Measurements from ENCODE around the gene KANK2. TPM values are rescaled to one million over a fixed set of nuclear protein-coding genes. Genes with fewer than 3 reads are reported as not detected.
A peak's percentile ranks its signal among the peaks of the same experiment; 100 is the strongest.

The KANK2 gene
- total and polyA plus RNA-seq, 2 of the 13 experiments (the other 11 are each of a cell fraction or from before 2014, with no cell fraction given), result 5.7 to 12.9 TPM

GRCh38 chr19:11242864-11243797 lies 45.8 kb upstream of the KANK2 start (continued):
- TF ChIP-seq ZFP91 (CRISPR knock-in tag; IDR thresholded peaks at IDR 0.05; ENCODE audit: borderline replicate concordance) (peak; percentile 59), ZNF564 (CRISPR knock-in tag; IDR thresholded peaks at IDR 0.05) (peak; percentile 98; the same call in 1 of the 2 replicates), PRDM4 (CRISPR knock-in tag; IDR thresholded peaks at IDR 0.05; ENCODE audit: borderline replicate concordance) (no peak), ZBTB40 (IDR thresholded peaks at IDR 0.05) (no peak), ZBTB40 (CRISPR knock-in tag; IDR thresholded peaks at IDR 0.05) (no peak), JUNB (CRISPR knock-in tag; IDR thresholded peaks at IDR 0.05; ENCODE audit: borderline replicate concordance) (no peak), RXRB (CRISPR knock-in tag; IDR thresholded peaks at IDR 0.05; ENCODE audit: borderline replicate concordance) (no peak; the same call in 1 of the 2 replicates), ZNF12 (CRISPR knock-in tag; IDR thresholded peaks at IDR 0.05) (no peak), ZNF670 (CRISPR knock-in tag; IDR thresholded peaks at IDR 0.05; ENCODE audit: borderline replicate concordance) (no peak), ZBTB3 (CRISPR knock-in tag; IDR thresholded peaks at IDR 0.05; ENCODE audit: borderline replicate concordance, low read depth) (no peak), TP53 (CRISPR knock-in tag; conservative IDR thresholded peaks at IDR 0.05) (no peak), ZNF878 (CRISPR knock-in tag; IDR thresholded peaks at IDR 0.05) (peak; percentile 44; the same call in 1 of the 2 replicates), RFX3 (CRISPR knock-in tag; IDR thresholded peaks at IDR 0.05) (no peak), ATF7 (IDR thresholded peaks at IDR 0.05) (no peak), ATF7 (CRISPR knock-in tag; IDR thresholded peaks at IDR 0.05) (no peak), SKI (IDR thresholded peaks at IDR 0.05; ENCODE audit: partially characterized antibody) (no peak)

Measured in HepG2 (cell line).